Neural cell (in vitro differentiated cells): ENCODE results near the gene MLX.

Experiments used
- EP300 ChIP-seq: fragments of 450-650 bp; conservative IDR thresholded peaks from 2 replicates; pipeline ENCODE4 v1.6.1; 2014; ENCODE audit warnings: antibody characterized with exemption, mild to moderate bottlenecking, moderate library complexity; ENCODE audit not compliant: poor library complexity, severe bottlenecking
- EZH2 ChIP-seq: fragments of 200-600, 300-800 bp; shearing (Covaris generic), sonication (generic); IDR thresholded peaks from 2 replicates; pipeline ENCODE4 v1.6.1; 2014; ENCODE audit warnings: antibody characterized with exemption, low read length, borderline replicate concordance, mild to moderate bottlenecking; ENCODE audit not compliant: insufficient read depth, poor library complexity, severe bottlenecking
- POLR2AphosphoS5 ChIP-seq: IDR thresholded peaks from 2 replicates; pipeline ENCODE4 v1.6.1; 2012
- SMC3 ChIP-seq: fragments of 450-650 bp; conservative IDR thresholded peaks from 2 replicates; pipeline ENCODE4 v1.6.1; 2014; ENCODE audit warnings: antibody characterized with exemption, mild to moderate bottlenecking, moderate library complexity; ENCODE audit not compliant: poor library complexity
- TF ChIP-seq, protein P1 (sequence below): IDR thresholded peaks from 2 replicates; pipeline ENCODE4 v1.6.1; 2012; ENCODE audit warnings: borderline replicate concordance
- TF ChIP-seq, protein P2 (sequence below): fragments of 450-650 bp; IDR thresholded peaks from 2 replicates; pipeline ENCODE4 v1.5.1; 2014; ENCODE audit warnings: antibody characterized with exemption, mild to moderate bottlenecking, moderate library complexity; ENCODE audit not compliant: poor library complexity, severe bottlenecking

DNA sequence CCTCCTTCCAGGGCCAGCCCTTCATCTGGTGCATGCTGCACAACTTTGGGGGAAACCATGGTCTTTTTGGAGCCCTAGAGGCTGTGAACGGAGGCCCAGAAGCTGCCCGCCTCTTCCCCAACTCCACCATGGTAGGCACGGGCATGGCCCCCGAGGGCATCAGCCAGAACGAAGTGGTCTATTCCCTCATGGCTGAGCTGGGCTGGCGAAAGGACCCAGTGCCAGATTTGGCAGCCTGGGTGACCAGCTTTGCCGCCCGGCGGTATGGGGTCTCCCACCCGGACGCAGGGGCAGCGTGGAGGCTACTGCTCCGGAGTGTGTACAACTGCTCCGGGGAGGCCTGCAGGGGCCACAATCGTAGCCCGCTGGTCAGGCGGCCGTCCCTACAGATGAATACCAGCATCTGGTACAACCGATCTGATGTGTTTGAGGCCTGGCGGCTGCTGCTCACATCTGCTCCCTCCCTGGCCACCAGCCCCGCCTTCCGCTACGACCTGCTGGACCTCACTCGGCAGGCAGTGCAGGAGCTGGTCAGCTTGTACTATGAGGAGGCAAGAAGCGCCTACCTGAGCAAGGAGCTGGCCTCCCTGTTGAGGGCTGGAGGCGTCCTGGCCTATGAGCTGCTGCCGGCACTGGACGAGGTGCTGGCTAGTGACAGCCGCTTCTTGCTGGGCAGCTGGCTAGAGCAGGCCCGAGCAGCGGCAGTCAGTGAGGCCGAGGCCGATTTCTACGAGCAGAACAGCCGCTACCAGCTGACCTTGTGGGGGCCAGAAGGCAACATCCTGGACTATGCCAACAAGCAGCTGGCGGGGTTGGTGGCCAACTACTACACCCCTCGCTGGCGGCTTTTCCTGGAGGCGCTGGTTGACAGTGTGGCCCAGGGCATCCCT is 23.5 kb upstream of the MLX start:
- TF ChIP-seq, protein P1, sequence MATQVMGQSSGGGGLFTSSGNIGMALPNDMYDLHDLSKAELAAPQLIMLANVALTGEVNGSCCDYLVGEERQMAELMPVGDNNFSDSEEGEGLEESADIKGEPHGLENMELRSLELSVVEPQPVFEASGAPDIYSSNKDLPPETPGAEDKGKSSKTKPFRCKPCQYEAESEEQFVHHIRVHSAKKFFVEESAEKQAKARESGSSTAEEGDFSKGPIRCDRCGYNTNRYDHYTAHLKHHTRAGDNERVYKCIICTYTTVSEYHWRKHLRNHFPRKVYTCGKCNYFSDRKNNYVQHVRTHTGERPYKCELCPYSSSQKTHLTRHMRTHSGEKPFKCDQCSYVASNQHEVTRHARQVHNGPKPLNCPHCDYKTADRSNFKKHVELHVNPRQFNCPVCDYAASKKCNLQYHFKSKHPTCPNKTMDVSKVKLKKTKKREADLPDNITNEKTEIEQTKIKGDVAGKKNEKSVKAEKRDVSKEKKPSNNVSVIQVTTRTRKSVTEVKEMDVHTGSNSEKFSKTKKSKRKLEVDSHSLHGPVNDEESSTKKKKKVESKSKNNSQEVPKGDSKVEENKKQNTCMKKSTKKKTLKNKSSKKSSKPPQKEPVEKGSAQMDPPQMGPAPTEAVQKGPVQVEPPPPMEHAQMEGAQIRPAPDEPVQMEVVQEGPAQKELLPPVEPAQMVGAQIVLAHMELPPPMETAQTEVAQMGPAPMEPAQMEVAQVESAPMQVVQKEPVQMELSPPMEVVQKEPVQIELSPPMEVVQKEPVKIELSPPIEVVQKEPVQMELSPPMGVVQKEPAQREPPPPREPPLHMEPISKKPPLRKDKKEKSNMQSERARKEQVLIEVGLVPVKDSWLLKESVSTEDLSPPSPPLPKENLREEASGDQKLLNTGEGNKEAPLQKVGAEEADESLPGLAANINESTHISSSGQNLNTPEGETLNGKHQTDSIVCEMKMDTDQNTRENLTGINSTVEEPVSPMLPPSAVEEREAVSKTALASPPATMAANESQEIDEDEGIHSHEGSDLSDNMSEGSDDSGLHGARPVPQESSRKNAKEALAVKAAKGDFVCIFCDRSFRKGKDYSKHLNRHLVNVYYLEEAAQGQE, result no peak
- no peak for TF ChIP-seq SMC3
- TF ChIP-seq EZH2, result no peak
- TF ChIP-seq, protein P2, sequence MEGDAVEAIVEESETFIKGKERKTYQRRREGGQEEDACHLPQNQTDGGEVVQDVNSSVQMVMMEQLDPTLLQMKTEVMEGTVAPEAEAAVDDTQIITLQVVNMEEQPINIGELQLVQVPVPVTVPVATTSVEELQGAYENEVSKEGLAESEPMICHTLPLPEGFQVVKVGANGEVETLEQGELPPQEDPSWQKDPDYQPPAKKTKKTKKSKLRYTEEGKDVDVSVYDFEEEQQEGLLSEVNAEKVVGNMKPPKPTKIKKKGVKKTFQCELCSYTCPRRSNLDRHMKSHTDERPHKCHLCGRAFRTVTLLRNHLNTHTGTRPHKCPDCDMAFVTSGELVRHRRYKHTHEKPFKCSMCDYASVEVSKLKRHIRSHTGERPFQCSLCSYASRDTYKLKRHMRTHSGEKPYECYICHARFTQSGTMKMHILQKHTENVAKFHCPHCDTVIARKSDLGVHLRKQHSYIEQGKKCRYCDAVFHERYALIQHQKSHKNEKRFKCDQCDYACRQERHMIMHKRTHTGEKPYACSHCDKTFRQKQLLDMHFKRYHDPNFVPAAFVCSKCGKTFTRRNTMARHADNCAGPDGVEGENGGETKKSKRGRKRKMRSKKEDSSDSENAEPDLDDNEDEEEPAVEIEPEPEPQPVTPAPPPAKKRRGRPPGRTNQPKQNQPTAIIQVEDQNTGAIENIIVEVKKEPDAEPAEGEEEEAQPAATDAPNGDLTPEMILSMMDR, result no peak
- no peak for TF ChIP-seq POLR2AphosphoS5
- no peak for TF ChIP-seq EP300
